RCC 7860 (cell line): ENCODE measurements around the gene CCDC88B.
"Not testable (repeated sequence)": the region's sequence is repeated elsewhere in the genome, so short reads cannot be mapped to it uniquely, and the experiment has no call there.

Experiments
- DNase-seq: peaks from one replicate; pipeline ENCODE4 v3.0.0-alpha.2; 2015; ENCODE audit warnings: low spot score
- FAIRE-seq: peaks from 2 replicates; lab custom pipeline; 2012; peaks lifted over from hg19 to GRCh38; lab: Jason Lieb, UNC

CCDC88B gene

DNA sequence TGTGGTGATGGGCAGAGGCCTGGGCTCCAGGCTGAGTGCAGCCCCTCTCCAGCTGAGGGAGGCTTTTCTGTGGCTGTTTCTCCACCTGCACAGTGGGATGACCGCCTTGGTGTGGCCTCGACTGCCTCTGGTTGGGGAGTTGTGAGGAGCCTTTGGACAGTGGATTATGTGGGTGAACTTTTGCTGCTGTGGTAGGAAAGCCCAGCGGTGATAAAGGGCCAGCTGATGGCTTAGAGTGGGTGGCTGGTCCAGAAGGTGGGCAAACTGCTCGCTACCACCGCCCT is 36.0 kb upstream of the CCDC88B start:
- FAIRE-seq, result no peak
- DNase-seq, result no peak

GRCh38 chr11:64304316-64305072 is 35.5 kb upstream of the CCDC88B start:
- DNase-seq, result peak; percentile 82
- peak; percentile 34 for FAIRE-seq

GRCh38 chr11:64305075-64305690 is 34.8 kb upstream of the CCDC88B start, which contains the start of gene ESRRA:
TSS of gene ESRRA (plus strand) at chr11:64305524. CDS start at chr11:64307180, 1,656 bp downstream.
- DNase-seq (peak; percentile 90), FAIRE-seq (no peak)

- no peak for FAIRE-seq
- peak; percentile 35 for DNase-seq
These were observed 34.1 kb upstream of the CCDC88B start for GRCh38 chr11:64305691-64306562.

- FAIRE-seq, result no peak
- DNase-seq, result no peak
These were observed 33.5 kb upstream of the CCDC88B start for GRCh38 chr11:64306563-64306875.

GRCh38 chr11:64306876-64307622 is 33.0 kb upstream of the CCDC88B start:
- FAIRE-seq (no peak), DNase-seq (no peak)

- DNase-seq, FAIRE-seq: not testable (repeated sequence)
These were observed 32.2 kb upstream of the CCDC88B start for GRCh38 chr11:64307795-64308194.

- no peak for FAIRE-seq
- DNase-seq, result no peak
These were observed 27.1 kb upstream of the CCDC88B start for GRCh38 chr11:64312947-64313346.

GRCh38 chr11:64313491-64314145 is 26.4 kb upstream of the CCDC88B start:
- no peak for FAIRE-seq

GRCh38 chr11:64314146-64314804 is 25.7 kb upstream of the CCDC88B start:
- DNase-seq (no peak), FAIRE-seq (no peak)

More at GRCh38 chr11:64313491-64314145, 26.4 kb upstream of the CCDC88B start:
- DNase-seq, result no peak

DNA sequence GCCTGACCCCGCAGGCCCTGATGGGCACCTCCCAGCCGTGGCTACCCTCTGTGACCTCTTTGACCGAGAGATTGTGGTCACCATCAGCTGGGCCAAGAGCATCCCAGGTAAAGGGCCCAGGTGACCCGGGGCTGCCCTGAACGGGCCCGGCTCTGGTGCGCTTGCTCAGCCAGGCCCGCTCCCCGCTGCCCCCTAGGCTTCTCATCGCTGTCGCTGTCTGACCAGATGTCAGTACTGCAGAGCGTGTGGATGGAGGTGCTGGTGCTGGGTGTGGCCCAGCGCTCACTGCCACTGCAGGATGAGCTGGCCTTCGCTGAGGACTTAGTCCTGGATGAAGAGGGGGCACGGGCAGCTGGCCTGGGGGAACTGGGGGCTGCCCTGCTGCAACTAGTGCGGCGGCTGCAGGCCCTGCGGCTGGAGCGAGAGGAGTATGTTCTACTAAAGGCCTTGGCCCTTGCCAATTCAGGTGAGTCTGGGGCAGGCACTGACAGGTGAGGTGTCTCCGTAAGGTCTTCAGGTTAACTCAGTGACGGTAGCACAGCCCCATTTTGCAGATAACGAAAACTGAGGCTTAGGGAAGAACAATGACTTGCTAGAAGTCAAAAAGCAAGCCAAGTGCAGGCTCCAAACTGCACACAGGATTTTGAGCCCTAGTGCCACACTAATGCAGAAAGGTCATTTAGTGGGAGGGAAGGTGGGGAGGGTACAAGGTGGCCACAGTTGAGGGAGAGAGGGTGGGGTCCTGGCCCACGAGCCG is 25.0 kb upstream of the CCDC88B start:
- no peak for FAIRE-seq
- no peak for DNase-seq

DNA sequence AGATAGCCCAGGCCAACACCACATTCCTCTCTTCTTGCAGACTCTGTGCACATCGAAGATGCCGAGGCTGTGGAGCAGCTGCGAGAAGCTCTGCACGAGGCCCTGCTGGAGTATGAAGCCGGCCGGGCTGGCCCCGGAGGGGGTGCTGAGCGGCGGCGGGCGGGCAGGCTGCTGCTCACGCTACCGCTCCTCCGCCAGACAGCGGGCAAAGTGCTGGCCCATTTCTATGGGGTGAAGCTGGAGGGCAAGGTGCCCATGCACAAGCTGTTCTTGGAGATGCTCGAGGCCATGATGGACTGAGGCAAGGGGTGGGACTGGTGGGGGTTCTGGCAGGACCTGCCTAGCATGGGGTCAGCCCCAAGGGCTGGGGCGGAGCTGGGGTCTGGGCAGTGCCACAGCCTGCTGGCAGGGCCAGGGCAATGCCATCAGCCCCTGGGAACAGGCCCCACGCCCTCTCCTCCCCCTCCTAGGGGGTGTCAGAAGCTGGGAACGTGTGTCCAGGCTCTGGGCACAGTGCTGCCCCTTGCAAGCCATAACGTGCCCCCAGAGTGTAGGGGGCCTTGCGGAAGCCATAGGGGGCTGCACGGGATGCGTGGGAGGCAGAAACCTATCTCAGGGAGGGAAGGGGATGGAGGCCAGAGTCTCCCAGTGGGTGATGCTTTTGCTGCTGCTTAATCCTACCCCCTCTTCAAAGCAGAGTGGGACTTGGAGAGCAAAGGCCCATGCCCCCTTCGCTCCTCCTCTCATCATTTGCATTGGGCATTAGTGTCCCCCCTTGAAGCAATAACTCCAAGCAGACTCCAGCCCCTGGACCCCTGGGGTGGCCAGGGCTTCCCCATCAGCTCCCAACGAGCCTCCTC is 24.1 kb upstream of the CCDC88B start:
- not testable (repeated sequence) for FAIRE-seq, DNase-seq

DNA sequence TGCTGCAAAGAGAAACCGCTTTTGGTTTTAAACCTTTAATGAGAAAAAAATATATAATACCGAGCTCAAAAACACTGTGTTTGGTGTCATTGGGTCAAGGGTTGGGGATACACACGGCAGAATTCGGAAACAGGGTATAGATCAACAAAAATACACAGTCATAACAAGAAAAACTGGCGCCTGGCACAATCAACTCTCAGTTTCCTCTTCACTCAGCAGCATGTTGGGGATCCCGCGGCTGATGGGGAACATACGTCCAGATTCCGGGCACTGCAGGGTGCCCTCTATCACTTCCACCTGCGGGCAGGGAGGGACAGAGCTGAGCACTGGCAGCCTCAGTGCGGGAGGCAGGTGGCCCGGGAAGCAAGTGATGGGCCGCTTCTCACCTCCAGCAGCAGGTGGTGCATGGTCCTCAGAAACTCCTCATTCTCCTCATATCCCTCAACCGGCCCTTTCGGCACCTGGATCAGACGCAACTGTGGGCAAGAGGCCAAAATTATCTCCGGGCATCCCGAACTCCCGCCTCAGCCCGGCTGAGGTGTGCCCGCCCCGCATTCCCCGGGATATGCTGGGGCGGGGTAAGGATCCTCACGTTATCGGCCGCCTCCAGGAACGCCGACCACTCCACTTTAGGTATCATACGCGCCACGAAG is 23.2 kb upstream of the CCDC88B start:
- no peak for FAIRE-seq
- DNase-seq, result peak; percentile 22

DNA sequence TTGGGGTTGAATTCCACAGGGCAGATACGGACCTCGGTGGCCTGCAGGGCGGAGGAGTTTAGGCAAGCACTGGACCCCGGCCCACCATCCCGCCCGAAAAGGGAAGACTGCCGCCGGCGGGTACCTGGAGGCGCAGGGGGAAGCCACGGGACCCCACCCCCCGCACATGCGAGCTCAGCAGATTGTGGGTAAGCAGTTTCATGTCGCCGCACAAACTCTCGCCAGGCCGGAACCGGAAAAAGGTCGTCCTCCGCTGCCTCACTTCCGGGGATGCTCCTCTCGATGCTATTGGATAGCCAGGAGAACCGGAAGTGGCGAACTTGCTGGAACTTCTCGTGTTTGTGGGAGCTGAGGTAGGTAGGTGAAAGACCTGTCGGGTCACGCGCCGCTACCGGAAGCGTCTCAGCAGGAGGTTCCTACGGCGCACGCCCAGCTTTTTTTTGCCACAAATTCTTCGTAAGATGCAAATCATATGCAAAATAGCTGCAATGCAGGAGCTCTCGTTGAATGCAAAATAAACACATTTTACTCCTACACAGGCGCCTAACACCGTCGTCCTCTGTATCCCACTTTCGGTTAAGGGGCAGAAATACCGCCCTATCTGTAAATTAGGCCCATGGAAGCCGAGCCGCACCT is 22.6 kb upstream of the CCDC88B start, which contains the start of gene TRMT112:
TRMT112 (minus strand) TSS at position 235 of the 636 bp plus-strand sequence; CDS start at position 202, 33 bp downstream.
- DNase-seq (peak; percentile 97), FAIRE-seq (peak; percentile 88)

- no peak for FAIRE-seq
These were observed 21.8 kb upstream of the CCDC88B start, which contains the start of gene PRDX5 for GRCh38 chr11:64317961-64318765. TSS of gene PRDX5 (plus strand) at chr11:64318121. CDS start at chr11:64318216, 95 bp downstream.

More at GRCh38 chr11:64317961-64318765, 21.8 kb upstream of the CCDC88B start, which contains the start of gene PRDX5:
- peak; percentile 93 for DNase-seq
